GM12878 (cell line): ENCODE data around the gene LZTFL1.

ENCODE experiments used
- EP300 ChIP-seq, 2 experiments: fragments of 150-350 bp in 1 of 2; IDR thresholded peaks; 2 replicates each; pipeline ENCODE4 v1.6.1; 2011 to 2012; ENCODE audit warnings: low read depth in 2 of 2, low read length in 2 of 2, borderline replicate concordance in 1 of 2, improper control_type of control experiment in 1 of 2, inconsistent platforms in 1 of 2; ENCODE audit not compliant: control insufficient read depth in 1 of 2
- MTA2 ChIP-seq: fragments of 450-650 bp; IDR thresholded peaks from 2 replicates; pipeline ENCODE4 v1.6.1; 2016; ENCODE audit warnings: low read depth, mild to moderate bottlenecking, moderate library complexity
- POLR2A ChIP-seq: IDR thresholded peaks from 2 replicates; pipeline ENCODE4 v1.6.1; 2011; ENCODE audit warnings: low read depth, mild to moderate bottlenecking, low read length
- POLR2AphosphoS5 ChIP-seq: IDR thresholded peaks from 2 replicates; pipeline ENCODE4 v1.6.1; 2011; ENCODE audit warnings: mild to moderate bottlenecking, low read length, inconsistent platforms
- SP1 ChIP-seq: IDR thresholded peaks from one replicate; pipeline ENCODE4 v1.6.1; 2011; ENCODE audit warnings: low read depth, low read length
- ZNF384 ChIP-seq: IDR thresholded peaks from 2 replicates; pipeline ENCODE4 v1.6.1; 2012; ENCODE audit warnings: low read depth, mild to moderate bottlenecking, low read length, improper control_type of control experiment, borderline replicate concordance
- TF ChIP-seq, protein P1 (sequence below): IDR thresholded peaks from 2 replicates; pipeline ENCODE4 v1.6.1; 2012; ENCODE audit warnings: low read depth, low read length, improper control_type of control experiment
- TF ChIP-seq, protein P2 (sequence below), 3 experiments: IDR thresholded peaks in 2 of 3; conservative IDR thresholded peaks in 1 of 3; 2 replicates each; pipeline ENCODE4 v1.5.1; 2011; ENCODE audit warnings: low read depth in 3 of 3, low read length in 3 of 3, mild to moderate bottlenecking in 3 of 3, control low read depth in 2 of 3, moderate library complexity in 2 of 3, inconsistent platforms in 1 of 3, mixed read lengths in 1 of 3; ENCODE audit not compliant: control insufficient read depth in 2 of 3, insufficient read depth in 1 of 3; ENCODE audit errors: extremely low read depth in 1 of 3

DNA sequence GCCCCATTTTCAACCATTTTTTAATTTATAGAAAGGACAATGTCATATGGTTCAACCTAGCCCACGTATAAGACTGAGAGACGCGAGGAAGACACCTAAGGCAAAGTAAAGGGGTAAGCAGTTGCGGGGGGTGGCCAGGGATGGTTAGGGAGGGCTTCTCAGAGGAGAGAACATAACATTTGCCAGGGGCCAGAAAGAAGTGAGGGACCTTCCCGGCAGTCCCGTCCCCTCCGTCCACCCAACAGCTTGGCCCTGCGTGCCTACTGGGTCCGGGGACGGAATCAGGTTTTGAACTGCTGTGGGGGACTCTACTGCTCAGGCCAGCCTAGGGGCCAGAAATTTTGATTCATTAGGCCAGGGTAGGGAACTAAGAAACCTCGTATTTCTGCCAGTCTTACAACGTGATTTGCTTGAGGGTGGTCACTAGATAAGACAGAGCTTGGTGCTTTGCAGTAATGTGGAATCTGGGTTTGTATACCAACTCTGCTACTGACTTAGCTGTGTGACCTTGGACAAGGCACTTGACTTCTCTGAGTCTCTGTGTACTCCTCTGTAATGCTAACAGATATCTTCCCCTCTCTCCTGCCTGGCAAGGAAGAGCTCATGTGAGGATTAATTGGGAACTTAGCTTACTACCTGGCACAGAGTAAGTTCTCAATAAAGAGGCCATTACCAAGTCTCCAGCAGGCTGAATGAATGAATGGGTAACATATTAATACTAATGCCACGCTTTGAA is 44.8 kb downstream of the LZTFL1 start:
- no peak for TF ChIP-seq POLR2A
- TF ChIP-seq ZNF384 = no peak
- TF ChIP-seq, protein P1, sequence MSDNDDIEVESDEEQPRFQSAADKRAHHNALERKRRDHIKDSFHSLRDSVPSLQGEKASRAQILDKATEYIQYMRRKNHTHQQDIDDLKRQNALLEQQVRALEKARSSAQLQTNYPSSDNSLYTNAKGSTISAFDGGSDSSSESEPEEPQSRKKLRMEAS = no peak
- TF ChIP-seq, protein P2, sequence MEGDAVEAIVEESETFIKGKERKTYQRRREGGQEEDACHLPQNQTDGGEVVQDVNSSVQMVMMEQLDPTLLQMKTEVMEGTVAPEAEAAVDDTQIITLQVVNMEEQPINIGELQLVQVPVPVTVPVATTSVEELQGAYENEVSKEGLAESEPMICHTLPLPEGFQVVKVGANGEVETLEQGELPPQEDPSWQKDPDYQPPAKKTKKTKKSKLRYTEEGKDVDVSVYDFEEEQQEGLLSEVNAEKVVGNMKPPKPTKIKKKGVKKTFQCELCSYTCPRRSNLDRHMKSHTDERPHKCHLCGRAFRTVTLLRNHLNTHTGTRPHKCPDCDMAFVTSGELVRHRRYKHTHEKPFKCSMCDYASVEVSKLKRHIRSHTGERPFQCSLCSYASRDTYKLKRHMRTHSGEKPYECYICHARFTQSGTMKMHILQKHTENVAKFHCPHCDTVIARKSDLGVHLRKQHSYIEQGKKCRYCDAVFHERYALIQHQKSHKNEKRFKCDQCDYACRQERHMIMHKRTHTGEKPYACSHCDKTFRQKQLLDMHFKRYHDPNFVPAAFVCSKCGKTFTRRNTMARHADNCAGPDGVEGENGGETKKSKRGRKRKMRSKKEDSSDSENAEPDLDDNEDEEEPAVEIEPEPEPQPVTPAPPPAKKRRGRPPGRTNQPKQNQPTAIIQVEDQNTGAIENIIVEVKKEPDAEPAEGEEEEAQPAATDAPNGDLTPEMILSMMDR (IDR thresholded peaks at IDR 0.05 in 2 of 3, conservative IDR thresholded peaks at IDR 0.05 in 1 of 3; ENCODE audit: control insufficient read depth in 2 of 3, extremely low read depth in 1 of 3, insufficient read depth in 1 of 3, low read depth in 3 of 3, low read length in 3 of 3) = no peak
- no peak for TF ChIP-seq MTA2
- TF ChIP-seq SP1 = no peak
- TF ChIP-seq EP300 (IDR thresholded peaks at IDR 0.05; ENCODE audit: borderline replicate concordance in 1 of 2, control insufficient read depth in 1 of 2, low read depth in 2 of 2, low read length in 2 of 2) = no peak
- TF ChIP-seq POLR2AphosphoS5 = no peak
